GM21576 (cell line): Measurements from ENCODE around the gene TMEM62.
"Not testable (repeated sequence)": the region's sequence is repeated elsewhere in the genome, so short reads cannot be mapped to it uniquely, and the experiment has no call there.

Source experiments
- ATAC-seq: cut with Tn5 transposase; IDR thresholded peaks from one replicate; pipeline ENCODE4 v1.9.1; 2021; ENCODE audit warnings: mild to moderate bottlenecking, moderate library complexity; ENCODE audit not compliant: unreplicated experiment

TMEM62 gene

GRCh38 chr15:43118829-43119228 lies 14.6 kb upstream of the TMEM62 start:
- no peak for ATAC-seq

DNA sequence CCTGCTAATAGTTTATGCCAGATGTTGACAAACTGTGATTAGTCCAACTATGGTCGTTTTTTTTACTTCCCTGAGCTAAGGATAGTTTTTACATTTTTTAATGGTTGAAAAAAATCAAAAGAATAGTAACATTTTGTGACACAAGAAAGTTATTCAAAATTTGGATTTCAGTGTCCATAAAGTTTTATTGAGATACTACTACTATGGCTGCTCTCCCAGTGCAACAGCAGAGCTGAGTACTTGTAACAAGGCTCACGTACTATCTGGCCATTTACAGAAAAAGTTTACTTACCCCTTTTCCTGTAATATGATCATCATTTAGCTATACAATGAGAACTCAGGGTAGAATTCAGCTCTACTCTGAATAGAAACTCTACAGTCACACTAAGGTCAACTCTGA lies 11.5 kb upstream of the TMEM62 start:
- ATAC-seq, result no peak

DNA sequence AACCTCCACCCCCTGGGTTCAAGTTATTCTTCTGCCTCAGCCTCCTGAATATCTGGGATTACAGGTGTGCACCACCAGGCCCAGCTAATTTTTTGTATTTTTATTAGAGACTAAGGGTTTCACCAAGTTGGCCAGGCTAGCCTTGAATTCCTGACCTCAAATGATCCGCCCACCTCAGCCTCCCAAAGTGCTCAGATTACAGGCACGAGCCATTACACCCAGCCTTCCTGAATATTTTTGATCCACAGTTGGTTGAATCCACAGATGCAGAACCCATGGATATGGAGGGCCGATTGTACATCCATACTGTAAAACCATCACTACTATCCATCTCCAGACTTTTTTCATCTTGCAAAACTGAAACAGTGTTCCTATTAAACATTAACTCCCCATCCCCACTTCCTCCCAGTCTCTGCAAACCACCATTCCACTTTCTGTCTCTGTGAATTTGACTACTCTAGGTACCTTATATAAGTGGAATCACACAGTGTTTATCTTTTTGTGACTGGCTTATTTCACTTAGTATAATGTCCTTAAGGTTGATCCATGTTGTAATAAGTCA lies 8.2 kb upstream of the TMEM62 start:
- ATAC-seq, result no peak

GRCh38 chr15:43126356-43126755 lies 7.0 kb upstream of the TMEM62 start:
- no peak for ATAC-seq

- no peak for ATAC-seq
Observed at GRCh38 chr15:43127752-43128151, 5.6 kb upstream of the TMEM62 start.

DNA sequence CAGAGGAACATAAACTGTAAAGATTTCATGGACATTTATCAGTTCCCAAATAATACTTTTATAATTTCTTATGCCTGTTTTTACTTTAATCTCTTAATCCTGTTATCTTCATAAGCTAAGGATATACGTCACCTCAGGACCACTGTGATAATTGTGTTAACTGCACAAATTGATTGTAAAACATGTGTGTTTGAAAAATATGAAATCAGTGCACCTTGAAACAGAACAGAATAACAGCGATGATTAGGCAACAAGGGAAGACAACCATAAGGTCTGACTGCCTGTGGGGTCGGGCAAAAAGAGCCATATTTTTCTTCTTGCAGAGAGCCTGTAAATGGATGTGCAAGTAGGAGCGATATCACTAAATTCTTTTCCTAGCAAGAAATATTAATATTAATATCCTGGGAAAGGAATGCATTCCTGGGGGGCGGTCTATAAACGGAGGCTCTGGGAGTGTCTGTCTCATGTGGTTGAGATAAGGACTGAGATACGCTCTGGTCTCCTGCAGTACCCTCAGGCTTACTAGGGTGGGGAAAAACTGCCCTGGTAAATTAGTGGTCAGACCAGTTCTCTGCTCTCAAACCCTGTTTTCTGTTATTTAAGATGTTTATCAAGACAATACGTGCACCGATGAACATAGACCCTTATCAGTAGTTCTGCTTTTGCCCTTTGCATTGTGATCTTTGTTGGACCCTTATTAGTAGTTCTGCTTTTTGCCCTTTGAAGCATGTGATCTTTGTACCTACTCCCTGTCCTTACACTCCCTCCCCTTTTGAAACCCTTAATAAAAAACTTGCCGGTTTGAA lies 5.0 kb upstream of the TMEM62 start:
- not testable (repeated sequence) for ATAC-seq

- no peak for ATAC-seq
Observed at GRCh38 chr15:43128980-43129335, 4.4 kb upstream of the TMEM62 start.

DNA sequence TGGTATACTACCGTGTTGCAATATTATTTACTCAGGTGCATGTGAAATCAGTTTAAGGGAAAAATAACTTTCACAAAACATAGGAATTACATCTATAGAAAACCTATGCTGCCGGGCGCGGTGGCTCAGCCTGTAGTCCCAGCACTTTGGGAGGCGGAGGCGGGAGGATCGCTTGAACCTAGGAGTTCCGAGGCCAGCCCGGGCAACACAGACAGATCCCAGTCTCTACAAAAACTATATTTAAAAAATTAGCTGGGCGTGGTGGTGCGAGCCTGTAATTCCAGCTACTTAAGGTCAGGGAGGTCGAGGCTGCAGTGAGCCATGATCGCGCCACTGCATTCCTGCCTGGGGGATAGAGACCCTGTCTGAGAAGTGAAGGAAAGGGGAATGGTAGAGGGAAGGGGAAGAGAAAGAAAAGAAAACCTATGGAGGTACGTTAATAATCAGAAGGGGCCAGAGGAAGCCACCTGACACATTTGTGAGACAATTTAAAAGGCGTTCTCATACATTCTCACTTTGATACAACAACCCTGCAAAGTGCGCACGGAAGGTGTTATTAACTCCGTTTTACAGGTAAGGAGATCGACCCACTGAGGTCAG lies 456 bp upstream of the TMEM62 start:
- no peak for ATAC-seq

GRCh38 chr15:43134157-43134635 lies 810 bp downstream of the TMEM62 start:
- ATAC-seq, result peak; percentile 8

GRCh38 chr15:43135351-43135750 lies 2.0 kb downstream of the TMEM62 start:
- no peak for ATAC-seq

DNA sequence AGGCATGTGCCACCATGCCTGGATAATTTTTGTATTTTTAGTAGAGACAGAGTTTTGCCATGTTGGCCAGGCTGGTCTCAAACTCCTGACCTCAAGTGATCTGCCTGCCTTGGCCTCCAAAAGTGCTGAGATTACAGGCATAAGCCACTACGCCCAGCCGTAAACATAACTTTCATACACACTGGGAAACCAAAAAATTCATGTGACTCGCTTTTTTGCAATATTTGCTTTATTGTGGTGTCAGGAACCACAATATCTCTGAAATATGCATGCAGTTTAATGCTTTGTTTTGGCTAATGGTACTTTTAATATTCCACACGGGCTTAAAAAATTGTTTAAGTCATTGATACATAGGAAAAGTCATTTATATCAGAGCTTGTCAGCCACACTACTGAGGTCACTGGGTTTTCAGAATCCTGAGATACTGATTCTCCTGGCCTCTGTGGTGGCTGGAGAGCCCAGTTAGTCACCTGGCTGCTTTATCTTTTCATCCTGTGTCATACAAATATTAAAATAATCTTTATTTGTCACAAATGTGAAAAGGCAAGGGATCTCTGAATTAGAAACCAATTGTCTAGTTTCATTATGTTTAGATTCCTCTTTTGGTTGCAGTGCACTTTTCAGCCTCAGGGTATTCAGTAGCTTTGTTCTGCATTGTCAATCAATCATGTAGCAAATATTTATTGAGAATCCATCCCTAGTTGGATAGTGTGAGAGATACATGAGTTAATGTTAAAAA lies 10.0 kb downstream of the TMEM62 start:
- no peak for ATAC-seq

DNA sequence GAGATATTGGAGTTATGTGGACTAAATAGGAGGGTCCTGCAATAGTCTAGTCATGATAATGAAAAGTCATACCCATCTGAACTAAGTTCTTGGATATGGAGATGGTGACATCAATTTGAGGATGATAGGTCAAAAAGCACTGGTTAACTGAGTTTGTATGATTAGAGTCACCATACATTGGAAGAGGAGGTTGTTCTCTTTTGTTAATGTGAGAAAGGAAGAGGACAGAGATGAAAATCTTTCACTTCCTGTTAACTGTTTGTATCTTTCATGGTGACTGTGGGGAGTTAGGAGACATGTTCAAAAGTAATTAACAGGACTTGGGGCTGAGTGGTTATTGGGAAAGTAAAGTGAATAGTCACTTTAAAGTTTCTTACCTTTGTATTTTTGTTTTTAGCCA lies 11.1 kb downstream of the TMEM62 start:
- no peak for ATAC-seq

GRCh38 chr15:43146184-43146583 lies 12.8 kb downstream of the TMEM62 start:
- ATAC-seq, result no peak

- no peak for ATAC-seq
Observed at GRCh38 chr15:43150191-43150929, 17.0 kb downstream of the TMEM62 start.

GRCh38 chr15:43151688-43152087 lies 18.3 kb downstream of the TMEM62 start:
- ATAC-seq, result no peak

GRCh38 chr15:43153269-43153668 lies 19.9 kb downstream of the TMEM62 start:
- no peak for ATAC-seq

GRCh38 chr15:43165801-43166325 lies 32.5 kb downstream of the TMEM62 start:
- ATAC-seq, result no peak

- ATAC-seq, result not testable (repeated sequence)
Observed at GRCh38 chr15:43167261-43167660, 33.9 kb downstream of the TMEM62 start.

DNA sequence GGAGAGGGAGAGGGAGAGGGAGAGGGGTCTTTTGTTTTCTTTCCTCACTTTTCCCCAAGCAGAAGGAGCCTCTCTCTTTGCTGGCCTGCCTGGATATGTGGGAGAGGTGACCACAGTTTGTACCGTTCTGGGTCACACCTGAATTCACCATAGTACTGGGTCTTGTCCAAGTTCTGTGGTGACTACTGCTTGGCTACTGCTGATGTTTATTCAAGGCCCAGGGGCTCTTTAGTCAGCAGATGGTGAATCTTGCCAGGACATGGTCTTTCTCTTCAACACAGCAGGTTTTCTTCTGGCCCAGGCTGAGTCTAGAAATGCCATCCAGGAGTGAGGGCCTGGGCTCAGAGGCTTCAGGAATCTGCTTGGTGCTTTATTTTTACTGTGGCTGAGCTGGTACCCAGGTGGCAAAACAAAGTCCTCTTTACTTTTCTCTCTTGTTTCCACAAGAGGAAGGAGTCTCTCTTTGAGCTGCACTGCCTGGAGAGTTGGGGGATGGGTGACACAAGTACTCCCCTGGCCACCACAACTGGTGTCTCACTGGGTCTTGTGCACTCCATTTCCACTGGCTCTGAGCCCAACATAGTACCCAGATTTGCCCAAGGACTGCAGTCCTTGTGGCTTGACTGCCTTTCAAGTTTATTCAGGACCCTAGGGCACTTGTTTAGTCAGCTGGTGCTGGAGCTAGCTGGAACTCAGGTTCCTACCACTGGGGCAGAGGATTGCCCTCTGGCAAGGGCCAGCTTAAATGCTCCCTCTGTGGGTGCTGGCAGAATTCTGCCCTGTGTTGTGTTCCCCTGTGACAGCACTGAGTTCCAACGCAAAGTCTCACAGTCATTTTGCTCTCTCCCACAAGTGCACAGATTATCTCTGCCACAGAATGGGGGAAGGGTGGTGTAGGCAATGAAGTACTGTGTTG lies 35.1 kb downstream of the TMEM62 start:
- ATAC-seq, result no peak

GRCh38 chr15:43169888-43170287 lies 36.5 kb downstream of the TMEM62 start:
- no peak for ATAC-seq
